ENCODE data around the gene XDH. TPM values are rescaled to one million over a fixed set of nuclear protein-coding genes. Genes with fewer than 3 reads are reported as not detected.

Gene XDH
- total and polyA plus RNA-seq, 2 experiments from 2014 or later: 1.8 to 2.4 TPM

- Histone ChIP-seq H3K27me3 (replicated peaks; ENCODE audit: insufficient read depth) (no peaks in the 10 kb centered on the region), H4K20me1 (ENCODE audit: insufficient read depth) (no peaks in the 10 kb centered on the region), H3K9me3 (ENCODE audit: low read depth) (no peaks in the 10 kb centered on the region), H3F3A (ENCODE audit: insufficient read depth) (no peaks in the 10 kb centered on the region), H2AFZ (no peak overlapping the region), H3K4me1 (ENCODE audit: insufficient read depth) (no peaks in the 10 kb centered on the region), H3K27ac (no peak overlapping the region), H3K4me3 (no peak overlapping the region), H3K9ac (no peak overlapping the region), H3K9me2 (ENCODE audit: insufficient read depth) (no peaks in the 10 kb centered on the region), H3K36me3 (ENCODE audit: low read depth) (no peaks in the 10 kb centered on the region), H3K79me2 (ENCODE audit: insufficient read depth) (no peaks in the 10 kb centered on the region), H3K4me2 (ENCODE audit: unreplicated experiment) (no peak overlapping the region)
- no peak for TF ChIP-seq EZH2phosphoT487 (IDR thresholded peaks at IDR 0.05; ENCODE audit: insufficient read depth, low read depth)
- no peak for TF ChIP-seq EZH2 (IDR thresholded peaks at IDR 0.05; ENCODE audit: insufficient read depth, poor library complexity, severe bottlenecking)
- DNase-seq: no peak
- in situ Hi-C loops (cut with MboI): no loop called here
- 97 to 98% methylated on average over 5 of the region's 5 CpGs for WGBS, 2 experiments (ENCODE audit: low coverage in 1 of 2, low lambda C conversion rate in 2 of 2, missing lambda C conversion rate in 2 of 2)
Observed at GRCh38 chr2:31362581-31362980, 52.0 kb downstream of the XDH start.

- Histone ChIP-seq H3K9ac (no peak overlapping the region), H2AFZ (no peak overlapping the region), H3K4me3 (no peak overlapping the region), H3K27ac (no peak overlapping the region), H3K27me3 (replicated peaks; ENCODE audit: insufficient read depth) (no peaks in the 10 kb centered on the region), H3K9me3 (ENCODE audit: low read depth) (no peaks in the 10 kb centered on the region), H3F3A (ENCODE audit: insufficient read depth) (no peaks in the 10 kb centered on the region), H3K4me2 (ENCODE audit: unreplicated experiment) (no peak overlapping the region), H3K4me1 (ENCODE audit: insufficient read depth) (no peaks in the 10 kb centered on the region), H4K20me1 (ENCODE audit: insufficient read depth) (no peaks in the 10 kb centered on the region), H3K9me2 (ENCODE audit: insufficient read depth) (peaks cover 2% of the 10 kb centered on the region; the same call in 1 of the 2 replicates), H3K79me2 (ENCODE audit: insufficient read depth) (no peaks in the 10 kb centered on the region), H3K36me3 (ENCODE audit: low read depth) (no peaks in the 10 kb centered on the region)
- in situ Hi-C loops (cut with MboI): no loop called here
- TF ChIP-seq EZH2phosphoT487 (IDR thresholded peaks at IDR 0.05; ENCODE audit: insufficient read depth, low read depth) (no peak), EZH2 (IDR thresholded peaks at IDR 0.05; ENCODE audit: insufficient read depth, poor library complexity, severe bottlenecking) (no peak)
- 98 to 99% methylated on average over 2 of the region's 2 CpGs for WGBS, 2 experiments (ENCODE audit: low coverage in 1 of 2, low lambda C conversion rate in 2 of 2, missing lambda C conversion rate in 2 of 2)
- no peak for DNase-seq
Observed at GRCh38 chr2:31359229-31359628, 55.3 kb downstream of the XDH start.

DNA sequence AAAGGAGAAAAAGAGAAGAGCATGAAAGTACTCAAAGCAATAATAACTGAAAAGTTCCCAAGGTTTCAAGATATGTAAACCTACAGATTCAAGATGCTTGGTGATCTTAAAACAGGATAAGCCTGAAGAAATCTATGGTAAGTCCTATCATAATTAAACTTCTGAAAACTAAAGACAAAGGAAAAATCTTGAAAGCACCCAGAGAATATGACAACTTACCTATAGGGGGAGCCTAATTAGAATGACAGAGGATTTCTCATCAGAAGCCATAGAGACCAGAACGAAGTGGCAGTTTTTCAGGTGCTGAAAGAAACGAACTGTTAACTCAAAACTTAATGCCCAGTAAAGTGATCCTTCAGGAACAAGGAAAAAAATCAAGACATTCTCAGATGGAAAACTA, 59.7 kb downstream of the XDH start:
- no peak overlapping the region for H3K9ac ChIP-seq

GRCh38 chr2:31353179-31353578, 61.4 kb downstream of the XDH start:
- Histone ChIP-seq H3K4me2 (ENCODE audit: unreplicated experiment) (no peak overlapping the region), H3K79me2 (ENCODE audit: insufficient read depth) (no peaks in the 10 kb centered on the region), H3K36me3 (ENCODE audit: low read depth) (no peaks in the 10 kb centered on the region), H3K9ac (no peak overlapping the region), H3K27me3 (replicated peaks; ENCODE audit: insufficient read depth) (no peaks in the 10 kb centered on the region), H2AFZ (no peak overlapping the region), H3K4me1 (ENCODE audit: insufficient read depth) (0 out of 2 replicates have a peak, but pooled peaks cover under 1% of the 10 kb centered on the region), H4K20me1 (ENCODE audit: insufficient read depth) (no peaks in the 10 kb centered on the region), H3K4me3 (no peak overlapping the region), H3K27ac (no peak overlapping the region), H3K9me3 (ENCODE audit: low read depth) (no peaks in the 10 kb centered on the region), H3K9me2 (ENCODE audit: insufficient read depth) (peaks cover 4% of the 10 kb centered on the region; the same call in 1 of the 2 replicates), H3F3A (ENCODE audit: insufficient read depth) (no peaks in the 10 kb centered on the region)
- TF ChIP-seq EZH2phosphoT487 (IDR thresholded peaks at IDR 0.05; ENCODE audit: insufficient read depth, low read depth): no peak
- TF ChIP-seq EZH2 (IDR thresholded peaks at IDR 0.05; ENCODE audit: insufficient read depth, poor library complexity, severe bottlenecking): no peak
- in situ Hi-C loops (cut with MboI): no loop called here
- no peak for DNase-seq
- 74 to 81% methylated on average over 2 of the region's 2 CpGs for WGBS, 2 experiments (ENCODE audit: low coverage in 1 of 2, low lambda C conversion rate in 2 of 2, missing lambda C conversion rate in 2 of 2)

More for the DNA sequence above, 59.7 kb downstream of the XDH start:
- H3K9me3 ChIP-seq (ENCODE audit: low read depth): no peaks in the 10 kb centered on the region
- DNase-seq: peak; percentile 34
- no peak overlapping the region for H2AFZ ChIP-seq
- H4K20me1 ChIP-seq (ENCODE audit: insufficient read depth): no peaks in the 10 kb centered on the region
- no peak overlapping the region for H3K4me2 ChIP-seq (ENCODE audit: unreplicated experiment)
- in situ Hi-C loops (cut with MboI): no loop called here
- no peak overlapping the region for H3K4me3 ChIP-seq
- H3K27ac ChIP-seq: no peak overlapping the region
- no peak for TF ChIP-seq EZH2phosphoT487 (IDR thresholded peaks at IDR 0.05; ENCODE audit: insufficient read depth, low read depth)
- TF ChIP-seq EZH2 (IDR thresholded peaks at IDR 0.05; ENCODE audit: insufficient read depth, poor library complexity, severe bottlenecking): no peak
- 50 to 52% methylated on average over 2 of the region's 2 CpGs for WGBS, 2 experiments (ENCODE audit: low coverage in 1 of 2, low lambda C conversion rate in 2 of 2, missing lambda C conversion rate in 2 of 2)
- no peaks in the 10 kb centered on the region for H3F3A ChIP-seq (ENCODE audit: insufficient read depth)
- H3K79me2 ChIP-seq (ENCODE audit: insufficient read depth): no peaks in the 10 kb centered on the region
- H3K4me1 ChIP-seq (ENCODE audit: insufficient read depth): no peaks in the 10 kb centered on the region
- peaks cover 4% of the 10 kb centered on the region; the same call in 1 of the 2 replicates for H3K9me2 ChIP-seq (ENCODE audit: insufficient read depth)
- H3K27me3 ChIP-seq (replicated peaks; ENCODE audit: insufficient read depth): no peaks in the 10 kb centered on the region
- no peaks in the 10 kb centered on the region for H3K36me3 ChIP-seq (ENCODE audit: low read depth)

- no peak overlapping the region for H3K9ac ChIP-seq
Observed at GRCh38 chr2:31349684-31350083, 64.9 kb downstream of the XDH start.

More at GRCh38 chr2:31349684-31350083, 64.9 kb downstream of the XDH start:
- Histone ChIP-seq H3K9me3 (ENCODE audit: low read depth) (no peaks in the 10 kb centered on the region), H3K4me3 (no peak overlapping the region), H4K20me1 (ENCODE audit: insufficient read depth) (no peaks in the 10 kb centered on the region), H2AFZ (no peak overlapping the region), H3F3A (ENCODE audit: insufficient read depth) (no peaks in the 10 kb centered on the region), H3K27ac (no peak overlapping the region), H3K4me2 (ENCODE audit: unreplicated experiment) (no peak overlapping the region), H3K27me3 (replicated peaks; ENCODE audit: insufficient read depth) (no peaks in the 10 kb centered on the region), H3K4me1 (ENCODE audit: insufficient read depth) (0 out of 2 replicates have a peak, but pooled peaks cover 11% of the 10 kb centered on the region), H3K36me3 (ENCODE audit: low read depth) (no peaks in the 10 kb centered on the region), H3K79me2 (ENCODE audit: insufficient read depth) (no peaks in the 10 kb centered on the region), H3K9me2 (ENCODE audit: insufficient read depth) (peaks cover 4% of the 10 kb centered on the region; the same call in 1 of the 2 replicates)
- TF ChIP-seq EZH2 (IDR thresholded peaks at IDR 0.05; ENCODE audit: insufficient read depth, poor library complexity, severe bottlenecking): no peak
- TF ChIP-seq EZH2phosphoT487 (IDR thresholded peaks at IDR 0.05; ENCODE audit: insufficient read depth, low read depth): no peak
- WGBS, 2 experiments (ENCODE audit: low coverage in 1 of 2, low lambda C conversion rate in 2 of 2, missing lambda C conversion rate in 2 of 2): 89 to 92% methylated on average over 6 of the region's 6 CpGs
- DNase-seq: no peak
- in situ Hi-C loops (cut with MboI): loop anchor here (25.0 kb wide), 1 partner anchor 388 kb away; no protein-coding TSS in a partner anchor

All from GM23248 (cell line).